Measurements from ENCODE around the gene STPG1.

DNA sequence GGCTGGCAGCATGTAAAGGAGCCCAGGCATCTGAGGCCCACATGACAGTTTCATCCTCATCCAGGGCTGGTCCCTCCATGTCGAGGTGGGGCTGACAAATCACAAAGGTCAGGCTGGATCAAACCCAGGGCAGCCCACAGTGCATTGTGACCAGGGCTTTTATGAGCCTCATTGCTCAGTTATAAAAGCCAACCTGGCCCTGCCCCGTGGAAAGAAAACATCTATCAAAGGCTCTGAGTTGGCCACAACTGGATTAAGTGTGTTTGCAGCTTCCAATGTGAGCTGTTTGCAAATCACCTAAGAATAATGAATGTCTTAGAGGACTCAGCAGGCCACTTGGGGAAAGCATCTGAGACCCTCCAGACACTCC lies 49.0 kb downstream of the STPG1 start:
- no peak for TF ChIP-seq CTCF (IDR thresholded peaks at IDR 0.05)
- no peak for TF ChIP-seq POLR2A (IDR thresholded peaks at IDR 0.05)

Data from testis (tissue), 2 donors.